Osteoblast (primary cell): ENCODE results near the gene ENC1. TPM values are rescaled to one million over a fixed set of nuclear protein-coding genes. Genes with fewer than 3 reads are reported as not detected.

Experiments
- DNase-seq: peaks from one replicate; pipeline ENCODE4 v3.0.0; 2011; ENCODE audit warnings: low spot score, mixed read lengths; ENCODE audit not compliant: insufficient read length; ENCODE audit errors: missing footprints
- H2AFZ ChIP-seq: 2 replicates; pipeline ENCODE4 v1.6.0; 2011; ENCODE audit warnings: mild to moderate bottlenecking, low read length
- H3K27ac ChIP-seq: 2 replicates; pipeline ENCODE4 v1.5.1; 2011; ENCODE audit warnings: mild to moderate bottlenecking, low read depth, low read length, moderate library complexity
- H3K27me3 ChIP-seq: 2 replicates; pipeline ENCODE4 v1.6.0; 2012; ENCODE audit warnings: mild to moderate bottlenecking, control low read depth, inconsistent platforms, low read length, moderate library complexity; ENCODE audit not compliant: insufficient read depth
- H3K36me3 ChIP-seq: 2 replicates; pipeline ENCODE4 v1.5.1; 2011; ENCODE audit warnings: mild to moderate bottlenecking, low read length, control low read depth, moderate library complexity; ENCODE audit not compliant: insufficient read depth
- H3K4me1 ChIP-seq: 2 replicates; pipeline ENCODE4 v1.5.1; 2011; ENCODE audit warnings: mild to moderate bottlenecking, low read length, control low read depth, moderate library complexity; ENCODE audit not compliant: insufficient read depth
- H3K4me2 ChIP-seq: 2 replicates; pipeline ENCODE4 v1.6.0; 2011; ENCODE audit warnings: mild to moderate bottlenecking, low read length; ENCODE audit not compliant: insufficient read depth
- H3K4me3 ChIP-seq: fragments of 200-600 bp; sonication (generic); 3 replicates; pipeline ENCODE4 v1.5.1; 2012; ENCODE audit warnings: mild to moderate bottlenecking, low read length, inconsistent platforms; ENCODE audit not compliant: insufficient read depth
- H3K79me2 ChIP-seq: 2 replicates; pipeline ENCODE4 v1.6.0; 2012; ENCODE audit warnings: mild to moderate bottlenecking, low read length, control low read depth, inconsistent platforms; ENCODE audit not compliant: insufficient read depth
- H3K9me3 ChIP-seq: 2 replicates; pipeline ENCODE4 v1.5.1; 2011; ENCODE audit warnings: low read depth, low read length, control low read depth
- H4K20me1 ChIP-seq: 2 replicates; pipeline ENCODE4 v1.6.0; 2012; ENCODE audit warnings: mild to moderate bottlenecking, low read length, control low read depth; ENCODE audit not compliant: insufficient read depth
- CTCF ChIP-seq: IDR thresholded peaks from 2 replicates; pipeline ENCODE4 v1.5.1; 2011; ENCODE audit warnings: mild to moderate bottlenecking, low read depth, low read length, moderate library complexity; ENCODE audit errors: extremely low read depth
- total RNA-seq: library from RNA; depleted of rRNA; stranded (reverse); fragments of >200 nt; gene quantifications from 2 replicates; pipeline ENCODE4 v1.2.3, GENCODE V29; 2012

Gene ENC1
- total RNA-seq, 1 donor = 109 TPM

DNA sequence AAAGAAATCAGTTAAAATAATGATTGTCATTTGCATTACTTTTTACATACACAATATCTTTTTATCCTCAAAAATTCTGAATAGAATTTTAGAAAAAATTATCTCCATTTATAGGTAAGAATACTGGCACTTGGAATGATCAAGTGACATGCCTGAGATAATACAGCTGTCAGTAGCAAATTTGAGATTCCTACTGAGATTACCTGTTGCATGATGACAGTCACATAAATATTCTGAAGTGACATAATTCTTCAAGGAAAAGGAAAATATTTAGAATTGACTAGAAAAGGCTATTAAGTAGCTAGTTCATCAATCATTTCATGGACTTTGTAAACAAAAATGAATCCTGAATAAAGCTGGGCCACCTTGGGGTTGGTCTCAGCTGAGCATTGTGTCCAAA is 15.2 kb upstream of the ENC1 start:
- DNase-seq = no peak
- no peak overlapping the region for H3K4me2 ChIP-seq
- no peaks in the 10 kb centered on the region for H3K27me3 ChIP-seq
- TF ChIP-seq CTCF = no peak
- no peak overlapping the region for H3K27ac ChIP-seq
- H3K36me3 ChIP-seq = no peaks in the 10 kb centered on the region
- peaks cover 8% of the 10 kb centered on the region for H3K4me1 ChIP-seq
- no peaks in the 10 kb centered on the region for H3K9me3 ChIP-seq
- H2AFZ ChIP-seq = no peak overlapping the region
- H3K79me2 ChIP-seq = no peaks in the 10 kb centered on the region
- no peak overlapping the region for H3K4me3 ChIP-seq
- H4K20me1 ChIP-seq = no peaks in the 10 kb centered on the region

- Histone ChIP-seq H2AFZ (no peak overlapping the region), H4K20me1 (no peaks in the 10 kb centered on the region), H3K36me3 (no peaks in the 10 kb centered on the region), H3K79me2 (no peaks in the 10 kb centered on the region), H3K9me3 (no peaks in the 10 kb centered on the region), H3K27me3 (no peaks in the 10 kb centered on the region), H3K4me2 (no peak overlapping the region), H3K27ac (no peak overlapping the region), H3K4me1 (peaks cover 3% of the 10 kb centered on the region), H3K4me3 (no peak overlapping the region)
- no peak for DNase-seq
- TF ChIP-seq CTCF = no peak
Observed at GRCh38 chr5:74655206-74655605, 14.7 kb upstream of the ENC1 start.

DNA sequence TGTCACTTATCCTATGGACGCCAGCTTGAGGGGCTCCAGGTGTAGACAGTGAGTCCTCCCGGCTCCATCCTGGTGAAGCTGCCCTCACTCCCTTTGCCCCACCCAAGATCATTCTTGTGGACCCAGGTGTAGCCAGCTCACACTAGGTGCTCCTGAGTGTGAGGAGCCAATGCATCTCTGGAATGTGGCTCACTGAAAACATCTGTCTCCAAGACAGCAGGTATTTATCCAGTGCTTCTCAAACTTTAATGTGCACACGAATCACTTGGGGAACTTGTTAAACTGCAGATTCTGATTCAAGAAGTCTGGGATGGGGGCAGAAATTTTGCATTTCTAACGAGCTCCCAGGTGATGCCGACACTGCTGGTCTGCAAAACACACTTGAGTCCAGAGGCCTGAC is 13.5 kb upstream of the ENC1 start:
- Histone ChIP-seq H4K20me1 (no peaks in the 10 kb centered on the region), H2AFZ (no peak overlapping the region), H3K4me3 (no peak overlapping the region), H3K27me3 (no peaks in the 10 kb centered on the region), H3K4me2 (no peak overlapping the region), H3K4me1 (peaks cover 5% of the 10 kb centered on the region), H3K36me3 (no peaks in the 10 kb centered on the region), H3K27ac (no peak overlapping the region), H3K9me3 (no peaks in the 10 kb centered on the region), H3K79me2 (no peaks in the 10 kb centered on the region)
- DNase-seq = no peak
- no peak for TF ChIP-seq CTCF

DNA sequence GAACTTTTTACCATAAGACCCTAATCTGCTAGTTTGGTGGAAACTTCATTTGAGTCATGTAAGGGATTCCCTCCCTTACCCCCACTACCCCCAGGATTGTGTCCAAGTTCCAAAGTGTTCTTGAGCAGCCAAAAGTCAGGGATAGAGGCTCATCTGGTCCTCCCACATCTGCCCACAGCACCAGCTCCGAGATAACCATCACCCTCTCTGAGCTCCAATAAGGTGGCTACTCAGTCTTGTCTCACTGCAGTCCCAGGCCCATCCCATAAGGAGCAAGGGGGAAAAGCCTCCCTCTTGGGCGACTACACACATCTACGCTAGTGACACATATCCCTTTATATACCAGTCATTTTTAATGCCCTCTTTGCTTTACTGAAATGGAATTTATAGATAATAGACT is 12.0 kb upstream of the ENC1 start:
- no peaks in the 10 kb centered on the region for H3K36me3 ChIP-seq
- H3K27me3 ChIP-seq = no peaks in the 10 kb centered on the region
- no peak overlapping the region for H3K27ac ChIP-seq

More for the DNA sequence above, 12.0 kb upstream of the ENC1 start:
- TF ChIP-seq CTCF = no peak
- Histone ChIP-seq H3K79me2 (no peaks in the 10 kb centered on the region), H4K20me1 (no peaks in the 10 kb centered on the region), H2AFZ (no peak overlapping the region), H3K4me2 (no peak overlapping the region), H3K9me3 (no peaks in the 10 kb centered on the region), H3K4me1 (peaks cover 12% of the 10 kb centered on the region), H3K4me3 (no peak overlapping the region)
- DNase-seq = no peak
